Psoas muscle (tissue), 8 donors: ENCODE results near the gene DCC. TPM values are rescaled to one million over a fixed set of nuclear protein-coding genes. Genes with fewer than 3 reads are reported as not detected.

ENCODE experiments used
- ATAC-seq, 4 donors: fragments of 200-7000 bp; cut with Tn5 transposase; one replicate each; pipeline ENCODE4 v1.9.1; 2020; ENCODE audit warnings: moderate library complexity in 3 of 4, mild to moderate bottlenecking in 2 of 4
- DNase-seq, 2 donors: peaks; one replicate each; pipeline ENCODE4 v3.0.0-alpha.2; 2020
- H3K27ac ChIP-seq: fragments of 200-600 bp; one replicate; pipeline ENCODE4 v1.8.0; 2022
- H3K27me3 ChIP-seq, 3 donors: fragments of 200-600 bp in 1 of 3; one replicate each; pipeline versions ENCODE4 v1.6.1 to v1.8.0; 2013 to 2022; ENCODE audit warnings: low read length in 2 of 3, mild to moderate bottlenecking in 2 of 3, moderate library complexity in 1 of 3; ENCODE audit not compliant: insufficient read depth in 3 of 3
- H3K36me3 ChIP-seq, 2 donors: fragments of 200-600 bp in 1 of 2; one replicate each; pipeline versions ENCODE4 v1.6.1 to v1.8.0; 2013 to 2022; ENCODE audit warnings: low read depth in 1 of 2, mild to moderate bottlenecking in 1 of 2, moderate library complexity in 1 of 2; ENCODE audit not compliant: insufficient read depth in 1 of 2
- H3K4me1 ChIP-seq: fragments of 200-600 bp; one replicate; pipeline ENCODE4 v1.8.0; 2022
- H3K4me3 ChIP-seq: fragments of 200-600 bp; one replicate; pipeline ENCODE4 v1.8.0; 2022; ENCODE audit warnings: mild to moderate bottlenecking
- H3K9me3 ChIP-seq: fragments of 200-600 bp; one replicate; pipeline ENCODE4 v1.8.0; 2022
- CTCF ChIP-seq: fragments of 200-600 bp; IDR thresholded peaks from one replicate; pipeline ENCODE4 v1.8.0; 2022; ENCODE audit warnings: antibody characterized with exemption
- WGBS, 3 donors: extraction: QIAGEN DNeasy Blood & Tissue Kit; methylation state at CpG; one replicate each; pipeline versions ENCODE4 v1.1.6 to v1.1.7; 2013; 5-methylcytosine and 5-hydroxymethylcytosine counted together
- intact Hi-C, 2 donors: fragments of 100-400 bp; cut with DNase I; formaldehyde crosslinking; loops; one replicate each; pipeline versions ENCODE4 v1.11.0 to v1.14.2; 2022
- polyA plus RNA-seq, 3 donors: library from polyadenylated mRNA; stranded (reverse); fragments of 200-250 nt; gene quantifications; one replicate each; pipeline ENCODE4 v1.2.3, GENCODE V29; 2013
- total RNA-seq, 4 donors: library from RNA; stranded (reverse); fragmentation: NEBNext Ultra II Directional in 2 of 4; extraction: Animal tissue kit (Norgen Biotek cat#: 25700) in 2 of 4; gene quantifications; one replicate each; pipeline versions ENCODE4 v1.2.1 to v1.2.4, GENCODE V29; 2021 to 2023
- donor health status: healthy with polysubstance abuse.
- donor health status: DM: no; HTN: no; CAD: no; lungs with moderate emphysema.
- donor health status: Bipolar disorder and iron deficiency.
- donor health status: healthy.
- donor health status: DM: yes; HTN: yes; CAD: no.
- donor health status: DM: no; HTN: no; CAD: no.
- donor health status: DM: no; HTN: no; CAD: no.
- donor health status: DM: yes; HTN: yes; CAD: no.

DCC gene
- total and polyA plus RNA-seq, 7 donors, result 0.01 to 0.02 TPM; not detected in 5

DNA sequence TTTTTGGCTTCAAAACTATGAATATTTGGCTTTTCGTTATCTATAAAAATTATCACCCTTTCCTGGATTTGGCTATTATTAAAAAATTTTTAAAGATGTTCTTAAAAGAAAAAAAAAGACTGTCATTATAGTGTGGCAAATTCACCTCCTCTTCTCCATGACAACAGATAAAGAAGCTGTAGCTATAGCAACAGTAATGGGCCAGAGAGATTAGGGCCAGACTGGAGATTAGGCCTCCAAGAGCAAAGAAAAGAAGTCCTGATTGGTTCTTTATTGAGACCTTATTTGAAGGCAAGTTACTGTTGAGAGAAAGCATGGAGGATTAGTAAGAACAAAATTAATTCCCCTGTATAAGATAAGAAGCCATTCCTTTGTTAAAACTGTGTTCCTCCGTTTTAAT, 812.5 kb downstream of the DCC start:
- intact Hi-C loops, result no loop called here
- H3K27me3 ChIP-seq, result no peaks in the 10 kb centered on the region
- H3K4me1 ChIP-seq, result no peaks in the 10 kb centered on the region
- no peaks in the 10 kb centered on the region for H3K36me3 ChIP-seq
- WGBS, 3 donors, result 84 to 90% (median 89%) methylated on average over 2 of the region's 2 CpGs
- H3K9me3 ChIP-seq, result no peaks in the 10 kb centered on the region
- ATAC-seq (no peak), DNase-seq (no peak)
- H3K4me3 ChIP-seq, result no peak overlapping the region
- no peak overlapping the region for H3K27ac ChIP-seq
- TF ChIP-seq CTCF, result no peak

GRCh38 chr18:53153281-53153680, 813.3 kb downstream of the DCC start:
- ATAC-seq (no peak), DNase-seq (no peak)
- intact Hi-C loops, result no loop called here
- no peaks in the 10 kb centered on the region for H3K4me1 ChIP-seq
- no peaks in the 10 kb centered on the region for H3K27me3 ChIP-seq
- no peaks in the 10 kb centered on the region for H3K36me3 ChIP-seq
- WGBS, 3 donors, result 25 to 35% (median 29%) methylated on average over 4 of the region's 4 CpGs
- H3K27ac ChIP-seq, result no peak overlapping the region
- no peak overlapping the region for H3K4me3 ChIP-seq
- TF ChIP-seq CTCF, result no peak
- no peaks in the 10 kb centered on the region for H3K9me3 ChIP-seq

- no peaks in the 10 kb centered on the region for H3K9me3 ChIP-seq
- no peaks in the 10 kb centered on the region for H3K27me3 ChIP-seq
- H3K36me3 ChIP-seq, result no peaks in the 10 kb centered on the region
- DNase-seq, result no peak
- intact Hi-C loops, result no loop called here
- H3K4me3 ChIP-seq, result no peak overlapping the region
- no peak for ATAC-seq
- H3K27ac ChIP-seq, result no peak overlapping the region
- 73 to 82% (median 76%) methylated on average over 5 of the region's 5 CpGs for WGBS, 3 donors
- H3K4me1 ChIP-seq, result no peaks in the 10 kb centered on the region
- TF ChIP-seq CTCF, result no peak
Measured at GRCh38 chr18:53153800-53154199, 813.8 kb downstream of the DCC start.

DNA sequence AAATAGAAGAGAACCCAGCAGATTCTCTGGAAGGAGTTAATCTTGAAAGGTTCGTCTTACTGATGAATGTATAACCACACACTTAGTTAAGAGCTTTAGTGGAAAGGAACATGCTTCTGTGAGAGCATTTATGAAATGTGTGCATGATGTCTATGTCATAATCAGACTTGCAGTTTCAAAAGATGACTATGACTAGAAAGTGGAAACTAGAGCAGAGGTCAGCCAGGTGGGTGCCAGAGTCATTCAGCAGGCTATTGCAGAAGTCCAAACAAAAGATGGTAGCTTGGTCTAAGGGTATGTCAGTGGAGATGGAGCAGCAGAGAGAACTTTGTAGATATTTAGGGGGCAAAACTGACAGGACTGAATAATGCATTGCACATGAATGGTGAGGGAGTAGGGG, 825.8 kb downstream of the DCC start:
- Histone ChIP-seq H3K27me3 (no peaks in the 10 kb centered on the region), H3K9me3 (no peaks in the 10 kb centered on the region), H3K4me3 (no peak overlapping the region), H3K27ac (no peak overlapping the region), H3K4me1 (no peaks in the 10 kb centered on the region), H3K36me3 (no peaks in the 10 kb centered on the region)
- ATAC-seq, result no peak
- intact Hi-C loops, result no loop called here
- DNase-seq, result no peak
- no peak for TF ChIP-seq CTCF
- WGBS, 3 donors, result 70 to 79% (median 71%) methylated on average over 1 of the region's 1 CpG

DNA sequence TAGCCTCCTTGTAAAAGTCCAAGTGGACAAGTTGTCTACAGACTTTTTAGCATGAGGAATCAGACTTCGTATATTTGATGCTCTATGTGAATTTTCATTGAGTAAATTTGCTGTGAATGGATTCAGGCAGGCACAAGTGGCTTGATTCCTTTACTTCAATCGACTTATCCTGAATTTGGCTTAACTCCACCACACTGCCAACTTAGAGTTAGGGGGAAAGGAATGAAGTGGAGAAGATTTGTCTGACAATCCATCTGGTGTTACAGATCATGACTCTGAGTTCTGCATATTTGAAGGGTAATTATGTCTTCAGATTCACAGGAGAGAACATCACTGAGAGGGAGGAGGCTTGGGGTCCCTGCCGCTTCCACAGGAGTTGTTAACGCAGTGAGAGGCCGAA, 829.3 kb downstream of the DCC start:
- Histone ChIP-seq H3K9me3 (no peaks in the 10 kb centered on the region), H3K27me3 (no peaks in the 10 kb centered on the region), H3K36me3 (no peaks in the 10 kb centered on the region), H3K4me3 (no peak overlapping the region), H3K4me1 (no peaks in the 10 kb centered on the region), H3K27ac (no peak overlapping the region)
- TF ChIP-seq CTCF, result no peak
- 73 to 79% (median 79%) methylated on average over 5 of the region's 5 CpGs for WGBS, 3 donors
- ATAC-seq, result no peak
- intact Hi-C loops, result no loop called here
- DNase-seq, result no peak
